Measurements from ENCODE around the gene ZACN.

The ZACN gene

DNA sequence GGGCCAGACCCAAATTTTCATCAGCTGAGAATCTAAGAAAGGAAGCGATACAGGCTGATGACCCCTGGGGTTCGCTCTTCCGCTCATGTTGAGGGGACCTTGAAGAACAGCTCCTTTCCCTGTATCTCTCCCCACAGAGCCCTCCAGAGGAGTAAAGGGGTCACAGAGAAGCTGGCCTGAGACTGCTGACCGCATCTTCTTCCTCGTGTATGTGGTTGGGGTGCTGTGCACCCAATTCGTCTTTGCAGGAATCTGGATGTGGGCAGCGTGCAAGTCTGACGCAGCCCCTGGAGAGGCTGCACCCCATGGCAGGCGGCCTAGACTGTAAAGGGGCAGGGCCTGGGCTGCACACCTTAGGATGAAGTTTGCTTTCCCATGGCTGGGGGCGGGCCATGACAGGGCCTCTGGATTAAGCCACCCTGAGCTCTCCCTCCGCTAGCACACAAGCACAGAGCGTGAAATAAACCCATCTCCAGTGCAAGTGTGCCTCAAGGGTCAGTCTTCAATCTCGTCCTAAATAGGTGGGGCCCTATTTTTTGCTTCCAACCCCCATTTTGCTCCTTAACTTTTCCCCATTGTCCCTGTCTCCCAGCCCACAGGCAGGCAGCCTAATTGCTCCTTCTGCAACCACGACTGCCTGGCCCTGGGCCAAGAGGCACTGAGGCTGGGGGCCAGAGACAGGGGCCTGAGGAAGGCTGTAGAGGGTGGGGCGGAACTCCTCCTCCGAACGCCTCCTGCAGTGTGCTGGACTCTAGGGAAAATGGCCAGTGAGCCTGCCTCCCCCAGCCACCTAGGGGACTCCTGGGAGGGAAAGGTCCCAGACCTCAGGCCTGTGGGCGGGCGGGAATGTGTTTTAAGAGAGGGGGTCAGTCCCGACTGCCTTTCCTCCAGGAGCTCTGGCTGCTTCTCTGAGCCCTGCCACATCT is 3.6 kb downstream of the ZACN start:
- DNase-seq (ENCODE audit: low read depth) = no peak

DNA sequence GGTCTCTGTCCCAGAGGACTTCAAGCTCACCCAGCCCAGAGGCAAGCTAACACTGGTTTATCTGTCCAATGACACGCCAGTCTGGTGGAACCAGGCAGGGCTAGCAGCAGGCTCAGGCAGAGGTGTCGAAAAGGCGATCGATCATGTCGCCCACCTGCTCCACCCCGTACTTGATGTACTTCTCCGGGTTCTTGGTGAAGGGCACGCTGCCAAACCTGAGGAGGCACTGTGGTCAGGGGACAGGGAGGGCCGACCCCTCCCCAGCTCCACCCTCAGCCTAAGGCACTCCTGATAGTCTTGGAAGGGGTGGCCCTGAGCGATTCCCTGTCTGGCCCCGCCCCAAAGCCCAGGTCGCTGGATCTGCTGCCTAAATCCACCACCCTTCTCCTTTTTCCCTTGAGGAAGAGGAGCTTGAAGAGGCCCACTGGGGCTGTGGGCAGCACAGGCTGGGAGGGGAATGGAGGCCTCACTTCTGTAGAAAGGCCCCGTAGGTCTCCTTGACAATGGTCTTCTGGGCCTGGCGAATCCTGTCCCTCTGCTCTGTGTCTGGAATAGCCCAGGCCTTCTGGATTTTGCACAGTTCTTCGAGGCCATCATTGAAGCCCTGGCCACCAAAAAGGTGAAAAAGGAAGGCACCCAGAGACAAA is 4.7 kb downstream of the ZACN start:
- DNase-seq (ENCODE audit: low read depth) = no peak

DNA sequence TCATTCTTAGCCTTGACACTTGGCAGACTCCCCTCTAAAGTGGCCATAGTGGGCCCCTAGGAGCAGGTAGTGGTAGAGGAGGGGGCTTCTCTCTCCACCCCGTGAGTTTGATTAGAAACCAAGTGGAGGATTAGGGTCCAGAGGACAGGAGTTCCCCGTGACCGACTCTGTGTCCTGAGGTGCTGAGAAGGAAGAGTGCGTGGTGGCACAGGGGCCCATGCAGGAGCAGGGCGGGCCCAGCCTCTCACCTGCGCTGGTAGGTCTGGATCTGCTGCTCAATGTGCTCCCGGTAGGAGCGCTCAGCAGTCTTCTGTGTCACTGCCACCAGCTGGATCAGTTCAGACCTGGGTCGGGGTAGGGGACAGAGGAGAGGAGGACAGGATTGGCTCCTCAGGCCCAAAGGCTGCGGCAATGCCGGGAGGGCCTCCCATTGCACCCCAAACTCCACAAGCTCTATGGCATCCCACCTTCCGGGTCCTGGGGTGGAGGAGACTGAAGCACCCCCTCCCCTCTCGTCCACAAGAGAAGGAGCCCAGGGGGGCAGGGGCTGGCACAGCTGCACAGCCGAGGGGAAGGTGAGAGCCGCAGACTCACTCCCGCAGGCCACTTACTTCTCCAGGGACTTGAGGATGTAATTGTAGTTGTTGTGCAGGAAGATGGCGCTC is 6.2 kb downstream of the ZACN start:
- no peak for DNase-seq (ENCODE audit: low read depth)

DNA sequence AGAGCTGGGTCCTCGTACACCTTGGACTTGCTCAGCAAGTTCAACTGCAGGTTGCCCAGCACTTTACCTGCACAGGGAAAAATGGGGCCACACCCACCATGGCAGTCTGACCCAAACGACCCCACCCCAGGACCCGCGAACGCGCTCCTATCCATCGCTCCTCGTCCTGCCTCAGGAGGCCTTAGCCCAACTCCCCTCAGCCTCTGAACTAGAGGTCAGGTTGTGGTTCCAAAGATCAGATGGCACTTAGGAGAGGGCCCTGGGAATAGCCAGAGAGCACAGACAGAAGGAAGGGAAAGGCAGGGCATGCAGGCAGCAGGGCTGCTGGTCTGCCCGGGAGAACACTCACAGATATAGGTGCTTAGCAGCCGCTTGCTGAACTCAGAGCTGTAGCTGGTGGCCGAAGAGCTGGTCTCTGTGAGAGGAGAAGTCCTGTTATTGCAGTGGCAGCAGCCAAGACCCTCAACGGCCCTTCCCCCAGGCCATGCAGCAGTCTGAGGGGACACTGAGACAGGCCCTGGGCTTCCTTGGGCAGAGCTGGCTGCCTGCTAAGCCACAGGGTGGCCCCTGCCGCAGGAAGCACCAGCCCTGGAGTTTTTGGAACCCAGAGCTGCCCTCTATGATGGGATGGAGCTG is 6.9 kb downstream of the ZACN start:
- DNase-seq (ENCODE audit: low read depth) = no peak

- DNase-seq (ENCODE audit: low read depth) = no peak
Measured at GRCh38 chr17:76086384-76086783, 7.4 kb downstream of the ZACN start.

GRCh38 chr17:76087531-76087930 is 8.5 kb downstream of the ZACN start:
- no peak for DNase-seq (ENCODE audit: low read depth)

DNA sequence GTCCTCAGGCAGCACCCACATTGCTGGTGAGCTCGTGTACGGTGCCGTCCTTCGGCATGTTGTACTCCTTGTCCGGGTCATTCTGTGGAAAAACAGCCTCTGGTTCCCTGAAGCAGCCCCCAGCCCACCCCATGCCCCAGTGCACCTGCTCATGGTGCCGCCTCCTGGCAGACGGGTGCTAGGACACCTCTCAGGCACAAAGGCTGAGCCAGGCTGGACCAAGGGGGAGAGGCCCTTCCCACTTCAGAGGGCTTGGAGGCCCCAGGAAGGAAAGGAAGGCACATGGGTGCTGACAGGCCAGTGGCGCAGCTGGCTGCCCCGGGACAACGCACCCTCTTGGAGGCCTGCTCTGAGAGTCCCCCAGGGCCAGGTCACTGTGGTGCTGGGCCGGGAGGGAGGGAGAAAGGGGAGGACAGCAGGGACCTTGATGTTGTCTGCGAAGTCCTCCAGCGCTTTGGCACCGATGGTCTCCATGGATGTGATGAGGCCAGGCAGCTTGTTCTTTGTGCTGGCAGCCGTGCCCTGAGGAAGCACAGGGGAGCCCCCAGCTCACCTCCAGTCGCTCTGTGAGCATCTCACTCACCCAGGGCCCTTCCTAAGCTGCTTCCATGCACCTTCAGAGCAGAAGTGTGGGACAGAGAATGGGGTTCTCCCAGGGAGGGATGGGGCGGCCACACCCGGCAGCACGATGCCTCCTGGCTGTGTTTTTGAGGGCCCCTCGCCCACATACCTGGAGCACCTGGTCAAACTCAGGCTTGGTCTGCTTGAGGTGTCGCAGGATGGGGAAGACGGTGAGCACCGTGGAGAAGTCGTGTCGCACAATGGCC is 9.3 kb downstream of the ZACN start:
- no peak for DNase-seq (ENCODE audit: low read depth)

DNA sequence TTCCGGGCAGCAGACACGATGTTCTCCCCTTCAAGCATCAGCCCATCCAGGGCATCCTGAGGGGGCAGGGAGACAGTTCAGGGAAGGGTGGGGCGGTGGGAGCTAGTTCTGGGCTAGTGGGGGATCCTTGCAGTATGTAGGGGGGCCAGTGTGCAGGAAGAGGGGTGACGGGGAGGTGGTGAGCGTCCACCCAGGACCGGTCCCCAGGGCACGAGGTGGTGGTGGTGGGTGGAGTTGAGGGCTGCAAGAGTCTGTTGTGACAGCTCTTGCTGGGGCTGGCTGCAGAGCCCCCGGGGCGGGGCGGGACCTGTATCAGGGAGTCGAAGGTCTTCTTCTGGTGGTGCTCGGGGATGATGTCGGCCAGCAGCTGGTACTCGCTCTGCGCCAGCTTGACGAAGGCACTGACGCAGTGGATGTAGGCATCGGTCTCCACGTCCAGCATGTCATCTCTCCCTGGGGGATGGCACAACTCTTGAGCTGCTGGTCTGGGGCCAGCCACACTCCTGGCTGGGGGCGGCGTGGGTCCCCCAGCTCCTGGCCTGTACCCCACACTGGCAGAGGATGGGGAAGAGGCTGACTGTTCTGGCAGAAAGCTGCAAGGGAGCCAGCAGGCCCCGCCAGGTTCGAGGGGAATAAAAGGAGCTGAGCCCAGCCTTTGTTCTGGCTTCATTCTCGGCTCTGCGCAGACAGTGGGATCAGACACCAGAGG is 10.0 kb downstream of the ZACN start:
- DNase-seq (ENCODE audit: low read depth) = no peak

- DNase-seq (ENCODE audit: low read depth) = no peak
Measured at GRCh38 chr17:76089680-76090516, 10.9 kb downstream of the ZACN start.

DNA sequence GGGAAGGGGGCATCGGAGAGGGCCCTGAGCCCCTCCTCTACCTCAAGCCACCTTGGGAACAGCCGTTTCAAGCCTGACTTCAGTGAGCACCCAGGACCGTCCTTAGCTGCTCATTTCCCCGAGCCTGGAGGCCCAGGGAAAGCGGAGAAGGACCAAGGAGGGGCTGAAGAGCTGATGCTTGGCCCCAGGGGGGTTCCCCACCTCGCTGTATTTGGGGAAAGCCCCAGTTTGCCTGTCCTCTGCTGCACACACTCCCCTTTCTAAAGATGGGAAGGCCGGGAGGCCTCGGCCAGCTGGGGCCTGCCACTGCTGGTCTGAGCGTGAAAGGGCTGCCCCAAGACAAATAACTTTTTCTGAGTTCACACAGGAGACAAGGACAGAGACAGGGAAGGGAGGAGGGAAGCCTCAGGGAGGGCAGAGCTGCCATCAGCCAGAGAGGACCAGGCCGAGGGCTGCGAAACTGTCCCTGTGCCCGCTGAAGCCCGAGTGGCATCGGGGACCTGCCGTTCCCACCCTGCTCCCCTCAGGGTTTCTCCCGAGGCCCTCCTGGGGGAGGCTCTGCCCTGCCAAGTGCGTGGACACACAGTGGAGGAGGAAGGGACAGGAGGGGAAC is 11.6 kb downstream of the ZACN start:
- no peak for DNase-seq (ENCODE audit: low read depth)

DNA sequence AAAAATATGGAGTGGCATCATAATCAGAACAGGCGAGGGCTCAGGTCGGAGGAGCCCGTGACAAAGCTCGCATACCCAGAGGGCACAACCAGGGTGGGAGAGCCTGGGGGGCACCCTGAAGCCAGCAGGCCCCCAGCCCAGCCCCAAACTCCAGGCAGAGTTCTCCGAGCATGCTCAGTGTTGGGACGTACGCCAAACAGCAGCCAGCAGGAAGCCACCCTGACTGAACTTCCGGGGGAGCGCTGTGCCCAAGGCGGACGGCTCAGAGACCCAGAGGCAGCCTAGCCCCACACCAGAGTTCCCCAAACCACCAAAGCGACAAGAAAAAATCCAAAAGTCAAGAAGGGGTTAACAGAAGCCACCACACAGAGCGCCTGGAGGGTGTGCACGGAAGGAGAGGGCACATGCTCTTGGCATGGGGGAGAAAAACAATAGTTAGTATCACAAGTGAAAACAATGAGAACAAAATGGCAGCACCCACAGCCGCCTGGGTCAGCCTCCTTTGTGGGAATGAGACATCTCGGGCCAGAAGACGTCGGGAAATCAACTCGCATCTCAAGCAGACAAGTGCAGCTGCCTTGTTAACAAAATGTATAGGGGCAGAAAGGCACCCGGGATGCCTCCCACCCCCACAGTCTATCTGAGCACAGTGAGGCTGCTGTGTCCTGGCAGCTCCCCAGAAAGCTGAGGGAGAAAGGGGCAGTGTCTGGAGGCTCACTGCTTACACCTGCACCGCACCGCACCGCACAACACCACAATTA is 12.7 kb downstream of the ZACN start:
- DNase-seq (ENCODE audit: low read depth) = no peak

DNA sequence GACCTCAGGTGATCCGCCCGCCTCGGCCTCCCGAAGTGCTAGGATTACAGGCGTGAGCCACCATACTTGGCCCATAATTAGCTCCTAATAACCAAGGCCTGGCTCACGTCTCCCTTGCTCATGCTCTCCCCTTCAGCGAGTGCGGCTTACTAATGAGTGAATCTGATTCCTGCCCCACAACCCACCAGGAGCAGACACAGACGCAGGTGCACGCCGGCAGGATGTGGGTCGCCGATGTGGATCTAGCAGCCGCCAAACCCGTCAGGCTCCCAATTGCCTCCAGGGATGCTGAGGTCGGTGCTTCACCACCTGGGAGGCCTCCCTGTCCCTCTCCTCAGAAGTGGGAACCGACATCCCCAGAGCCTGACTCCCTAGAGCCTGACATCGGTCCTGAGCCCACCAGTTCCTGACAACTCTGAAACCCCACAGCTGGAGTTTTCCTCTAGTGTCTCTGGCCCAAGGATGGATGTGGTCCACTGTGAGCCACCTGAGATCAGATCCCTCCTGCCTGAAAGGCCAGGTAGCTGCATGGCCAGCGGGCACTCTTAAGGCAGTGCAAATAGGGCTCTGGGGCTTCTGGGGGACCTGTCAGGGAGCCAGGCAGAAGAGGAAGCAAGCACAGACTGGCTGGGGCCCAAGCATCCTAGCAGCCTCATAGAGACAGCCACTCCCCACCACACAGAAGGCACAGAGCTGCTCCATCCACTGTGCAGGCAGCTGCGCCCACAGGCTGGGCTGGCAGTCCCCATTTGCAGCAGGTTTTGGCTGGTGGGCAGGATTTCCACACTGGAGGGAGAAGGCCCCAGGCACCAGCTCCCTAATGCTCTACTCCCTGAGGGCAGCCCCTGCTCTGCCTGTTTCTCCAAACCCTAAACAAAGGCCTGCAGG is 13.8 kb downstream of the ZACN start:
- DNase-seq (ENCODE audit: low read depth) = no peak

DNA sequence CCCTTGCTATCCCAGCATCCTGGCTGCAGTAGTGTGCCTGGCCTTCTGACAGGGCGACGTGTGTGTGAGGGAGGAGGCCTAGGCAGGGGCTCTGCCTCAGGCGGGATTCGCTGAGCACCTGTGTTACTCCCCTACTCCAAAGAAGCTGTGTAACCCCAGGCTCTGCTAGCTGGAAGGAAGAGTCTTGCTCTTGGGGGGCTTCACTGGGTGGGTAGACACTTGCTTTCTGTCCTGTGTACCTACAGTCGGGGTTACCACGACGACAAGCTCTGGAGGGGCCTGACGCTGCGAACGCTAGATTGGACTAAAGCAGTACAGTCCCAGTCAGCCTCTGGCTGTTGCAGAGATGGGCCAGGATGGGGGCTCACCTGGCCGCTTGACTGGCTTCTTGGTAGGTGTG is 15.1 kb downstream of the ZACN start:
- no peak for DNase-seq (ENCODE audit: low read depth)

DNA sequence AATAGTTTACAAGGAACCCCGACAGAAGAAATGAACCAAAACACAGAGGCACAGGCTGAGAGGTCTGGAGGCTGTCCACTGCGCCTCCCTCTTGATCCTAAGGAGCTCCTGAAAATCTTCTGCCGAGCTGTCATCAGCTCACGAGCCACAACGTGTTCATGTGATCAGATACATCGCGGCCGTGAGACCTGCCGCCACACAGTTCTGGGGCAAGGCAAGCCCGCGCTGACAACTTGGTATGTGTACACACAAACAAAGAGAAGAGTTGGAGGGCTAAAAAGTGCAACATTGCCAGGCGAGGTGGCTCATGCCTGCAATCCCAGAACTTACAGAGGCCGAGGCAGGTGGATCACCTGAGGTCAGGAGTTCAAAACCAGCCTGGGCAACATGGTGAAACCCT is 17.0 kb downstream of the ZACN start:
- no peak for DNase-seq (ENCODE audit: low read depth)

GRCh38 chr17:76097716-76098295 is 18.8 kb downstream of the ZACN start:
- no peak for DNase-seq (ENCODE audit: low read depth)

DNA sequence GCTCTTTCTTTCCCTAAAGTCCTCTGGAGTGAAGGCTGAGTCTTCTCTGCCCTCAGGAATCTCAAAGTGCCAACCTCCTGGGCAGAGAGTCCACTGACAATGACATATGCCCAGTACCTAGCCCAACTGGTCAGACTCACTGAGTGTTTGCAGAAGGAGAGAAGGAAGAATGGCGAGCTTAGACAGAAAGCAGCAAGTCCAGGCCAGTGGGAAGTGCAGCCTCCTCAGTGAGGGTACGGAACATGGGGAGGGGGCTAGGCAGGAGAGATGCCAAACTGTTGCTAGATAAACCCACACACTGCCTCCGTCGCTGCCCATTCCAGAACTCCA is 23.9 kb downstream of the ZACN start:
- no peak for DNase-seq (ENCODE audit: low read depth)

GRCh38 chr17:76103274-76104139 is 24.5 kb downstream of the ZACN start, which contains the start of gene EXOC7:
Gene EXOC7, minus strand, starts transcription at chr17:76103787. Its CDS starts 95 bp downstream, at chr17:76103692.
- peak; percentile 91 for DNase-seq (ENCODE audit: low read depth)

All from EH (cell line).